Prostate gland (tissue), 2 donors: ENCODE results near the gene TASOR2. TPM values are rescaled to one million over a fixed set of nuclear protein-coding genes. Genes with fewer than 3 reads are reported as not detected.

Experiments
- DNase-seq: peaks from one replicate; pipeline ENCODE4 v3.0.0-alpha.2; 2019; ENCODE audit warnings: low spot score
- H3K27ac ChIP-seq, 2 donors: fragments of 200-600 bp; sonication (generic); 2 replicates each; pipeline ENCODE4 v1.5.1; 2017 to 2019
- H3K27me3 ChIP-seq: fragments of 200-600 bp; sonication (generic); replicated peaks from 2 replicates; pipeline ENCODE4 v1.5.1; 2019; ENCODE audit not compliant: insufficient read depth
- H3K36me3 ChIP-seq, 2 donors: fragments of 200-600 bp; sonication (generic); 1 replicate in 1 of 2; 2 replicates in 1 of 2; pipeline versions ENCODE4 v1.5.1 to v1.8.1; 2017 to 2019
- H3K4me1 ChIP-seq: fragments of 200-600 bp; sonication (generic); replicated peaks from 2 replicates; pipeline ENCODE4 v1.5.1; 2019
- H3K4me3 ChIP-seq, 2 donors: fragments of 200-600 bp; sonication (generic); 2 replicates each; pipeline ENCODE4 v1.5.1; 2017 to 2019
- H3K9me3 ChIP-seq: fragments of 200-600 bp; sonication (generic); 2 replicates; pipeline ENCODE4 v1.5.1; 2017
- CTCF ChIP-seq, 4 experiments: fragments of 200-600 bp in 2 of 4; fragments of 450-650 bp in 2 of 4; sonication (generic) in 2 of 4; IDR thresholded peaks; 1 replicate in 3 of 4; 2 replicates in 1 of 4; pipeline ENCODE4 v1.5.1; 2016 to 2019; ENCODE audit warnings: antibody characterized with exemption in 4 of 4, mild to moderate bottlenecking in 2 of 4, moderate library complexity in 2 of 4
- POLR2A ChIP-seq: fragments of 450-650 bp; IDR thresholded peaks from one replicate; pipeline ENCODE4 v1.6.1; 2016; ENCODE audit warnings: antibody characterized with exemption, mild to moderate bottlenecking
- POLR2AphosphoS5 ChIP-seq: sonication (generic); formaldehyde crosslinking; IDR thresholded peaks from one replicate; pipeline ENCODE4 v1.6.1; 2017; ENCODE audit warnings: antibody characterized with exemption
- WGBS: methylation state at CpG from one replicate; pipeline ENCODE4 v1.1.5; 2018; 5-methylcytosine and 5-hydroxymethylcytosine counted together
- intact Hi-C: fragments of 100-400 bp; cut with DNase I; formaldehyde crosslinking; loops from one replicate; pipeline ENCODE4 v1.14.2; 2022
- total RNA-seq, 2 donors: library from RNA; depleted of rRNA; stranded (reverse); fragments of >200 nt; gene quantifications; one replicate each; pipeline ENCODE4 v1.1.0, GENCODE V29; 2016

TASOR2 gene
- total RNA-seq, 2 donors from 2014 or later = 55.0 to 97.9 TPM

- no peaks in the 10 kb centered on the region for H3K36me3 ChIP-seq
- no peak overlapping the region for H3K4me3 ChIP-seq
- DNase-seq = no peak
- TF ChIP-seq POLR2AphosphoS5 = no peak
- no peak for TF ChIP-seq POLR2A
- TF ChIP-seq CTCF (IDR thresholded peaks at IDR 0.05) = no peak
- peak overlapping the region; percentile 51 to 63 for H3K27ac ChIP-seq
- intact Hi-C loops = no loop called here
- no peaks in the 10 kb centered on the region for H3K9me3 ChIP-seq
- no peaks in the 10 kb centered on the region for H3K27me3 ChIP-seq
- no peaks in the 10 kb centered on the region for H3K4me1 ChIP-seq
- 74% methylated on average over 21 of the region's 21 CpGs for WGBS
Observed at GRCh38 chr10:5645944-5646617, 38.6 kb upstream of the TASOR2 start.

GRCh38 chr10:5647507-5648240 lies 37.0 kb upstream of the TASOR2 start:
- intact Hi-C loops = no loop called here
- Histone ChIP-seq H3K27me3 (no peaks in the 10 kb centered on the region), H3K4me3 (no peak overlapping the region), H3K4me1 (no peaks in the 10 kb centered on the region), H3K9me3 (no peaks in the 10 kb centered on the region), H3K27ac (peak overlapping the region; percentile 51 to 63), H3K36me3 (no peaks in the 10 kb centered on the region)
- no peak for TF ChIP-seq POLR2AphosphoS5
- DNase-seq = no peak
- 87% methylated on average over 11 of the region's 11 CpGs for WGBS

GRCh38 chr10:5648494-5649457 lies 35.9 kb upstream of the TASOR2 start:
- TF ChIP-seq CTCF (IDR thresholded peaks at IDR 0.05) (no peak), POLR2AphosphoS5 (no peak), POLR2A (no peak)
- no peak for DNase-seq
- H3K9me3 ChIP-seq = no peaks in the 10 kb centered on the region
- no peak overlapping the region for H3K27ac ChIP-seq
- WGBS = 85% methylated on average over 50 of the region's 50 CpGs
- intact Hi-C loops = no loop called here
- no peaks in the 10 kb centered on the region for H3K27me3 ChIP-seq
- H3K36me3 ChIP-seq = no peaks in the 10 kb centered on the region
- no peak overlapping the region for H3K4me3 ChIP-seq
- H3K4me1 ChIP-seq = no peaks in the 10 kb centered on the region

GRCh38 chr10:5649746-5650145 lies 34.9 kb upstream of the TASOR2 start:
- TF ChIP-seq CTCF (IDR thresholded peaks at IDR 0.05) (no peak), POLR2A (no peak), POLR2AphosphoS5 (no peak)
- H3K27me3 ChIP-seq = no peaks in the 10 kb centered on the region

More at GRCh38 chr10:5649746-5650145, 34.9 kb upstream of the TASOR2 start:
- Histone ChIP-seq H3K4me1 (no peaks in the 10 kb centered on the region), H3K4me3 (no peak overlapping the region), H3K36me3 (no peaks in the 10 kb centered on the region), H3K27ac (no peak overlapping the region), H3K9me3 (no peaks in the 10 kb centered on the region)
- DNase-seq = no peak
- intact Hi-C loops = no loop called here
- WGBS = 93% methylated on average over 11 of the region's 11 CpGs
